ENCODE data around the gene C1orf105. TPM values are rescaled to one million over a fixed set of nuclear protein-coding genes. Genes with fewer than 3 reads are reported as not detected.

The C1orf105 gene
- total and polyA plus RNA-seq, 2 of the 8 experiments (the other 6 are each of a cell fraction or from before 2014, with no cell fraction given), result not detected

DNA sequence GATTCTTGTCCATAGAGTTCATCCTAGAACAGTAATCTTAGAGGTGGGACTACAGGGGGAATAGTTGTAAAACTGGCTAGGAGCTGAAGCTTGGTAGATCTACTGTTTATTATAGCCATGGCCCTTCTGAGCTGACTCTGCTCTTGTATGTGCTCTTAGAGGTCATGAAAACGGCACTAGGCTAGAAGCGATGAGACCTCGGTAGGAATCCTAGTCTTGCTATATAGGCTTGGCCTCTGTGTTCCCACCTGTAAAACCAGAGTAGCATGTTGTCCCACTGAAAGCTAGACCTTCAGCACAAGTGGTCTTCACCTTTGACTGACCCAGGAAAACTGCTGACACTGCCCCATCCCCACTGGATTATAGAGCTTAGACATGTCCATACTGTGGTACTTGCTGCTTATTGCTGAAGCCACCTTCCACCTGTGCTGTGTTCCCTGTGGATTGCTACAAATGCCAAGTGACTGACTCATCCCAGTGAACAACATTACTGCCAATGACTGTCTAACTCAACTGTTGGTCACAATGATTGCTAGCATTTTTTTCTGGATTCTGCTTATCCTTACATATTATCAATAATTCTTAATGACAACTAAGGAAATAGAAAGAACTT lies 46.4 kb downstream of the C1orf105 start:
- Histone ChIP-seq H3K4me1 (replicated peaks in 1 of 4; ENCODE audit: control insufficient read depth in 3 of 4, insufficient read depth in 4 of 4, low read length in 3 of 4) (no peaks in the 10 kb centered on the region), H2BK5ac (ENCODE audit: low read depth, low read length) (no peak overlapping the region), H3K4ac (replicated peaks; ENCODE audit: insufficient read length, low read depth, low read length) (no peak overlapping the region), H3K9ac (replicated peaks in 1 of 4; ENCODE audit: extremely low read depth in 1 of 4, low read depth in 3 of 4, low read length in 3 of 4) (no peak overlapping the region), H3K23ac (ENCODE audit: insufficient read length) (no peak overlapping the region), H3K4me3 (ENCODE audit: extremely low read depth in 1 of 4, insufficient read depth in 2 of 4, low read depth in 3 of 4, low read length in 4 of 4) (no peak overlapping the region), H3K79me2 (ENCODE audit: control insufficient read depth in 1 of 2, insufficient read depth in 2 of 2, low read length in 2 of 2) (no peaks in the 10 kb centered on the region), H3K4me2 (ENCODE audit: insufficient read depth in 1 of 2, low read depth in 2 of 2, low read length in 2 of 2) (no peak overlapping the region), H4K8ac (ENCODE audit: extremely low read depth, insufficient read depth, low read length) (no peak overlapping the region), H4K91ac (replicated peaks; ENCODE audit: insufficient read length, low read length) (no peak overlapping the region), H3K14ac (ENCODE audit: insufficient read length) (no peak overlapping the region), H3K27ac (ENCODE audit: low read depth, low read length) (no peak overlapping the region), H2BK15ac (ENCODE audit: low read length) (no peak overlapping the region), H2BK20ac (ENCODE audit: low read length) (no peak overlapping the region), H3K36me3 (ENCODE audit: control insufficient read depth in 2 of 4, insufficient read depth in 4 of 4, low read length in 3 of 4) (no peaks in the 10 kb centered on the region), H2BK12ac (ENCODE audit: low read depth, low read length) (no peak overlapping the region), H2AK5ac (ENCODE audit: low read depth, low read length) (no peak overlapping the region), H3K18ac (ENCODE audit: extremely low read depth, low read length) (no peak overlapping the region), H3K9me3 (ENCODE audit: insufficient read depth in 2 of 2, low read depth in 1 of 2, low read length in 1 of 2) (no peaks in the 10 kb centered on the region), H2BK120ac (replicated peaks; ENCODE audit: low read depth, low read length) (no peak overlapping the region), H3K56ac (replicated peaks; ENCODE audit: insufficient read length, low read depth, low read length) (no peak overlapping the region), H3K27me3 (replicated peaks in 1 of 4; ENCODE audit: control insufficient read depth in 3 of 4, extremely low read depth in 1 of 4, insufficient read depth in 3 of 4, low read length in 3 of 4) (no peaks in the 10 kb centered on the region), H4K20me1 (replicated peaks in 1 of 2; ENCODE audit: control insufficient read depth in 1 of 2, insufficient read depth in 2 of 2, low read length in 2 of 2) (no peaks in the 10 kb centered on the region), H3K23me2 (ENCODE audit: low read depth, low read length) (no peaks in the 10 kb centered on the region; the same call in 1 of the 2 replicates), H2AFZ (ENCODE audit: low read length) (no peak overlapping the region), H4K5ac (ENCODE audit: insufficient read length, low read depth, low read length) (no peak overlapping the region), H3K79me1 (ENCODE audit: low read depth, low read length) (no peaks in the 10 kb centered on the region)
- CTCF ChIA-PET (ENCODE audit: partially characterized antibody), result interaction anchor here (0.7 to 1.6 kb wide), 4 partner anchors 16 to 485 kb away, joined by 3 read pairs; no protein-coding TSS in a partner anchor
- no peak for FAIRE-seq
- DNase-seq (ENCODE audit: low read depth in 1 of 2, low spot score in 2 of 2), result no peak
- POLR2A ChIA-PET (ENCODE audit: partially characterized antibody), result no interaction called here
- 96% methylated on average over 3 of the region's 3 CpGs; no CpG with 5 or more reads in 1 of the 2 experiments for WGBS, 2 experiments (ENCODE audit: extremely low coverage in 1 of 2, insufficient coverage in 1 of 2, insufficient read length in 1 of 2, insufficient replicate concordance in 2 of 2, low coverage in 1 of 2, low lambda C conversion rate in 2 of 2, missing lambda C conversion rate in 1 of 2)
- no peak for TF ChIP-seq BACH1 (IDR thresholded peaks at IDR 0.05; ENCODE audit: low read length)
- TF ChIP-seq GTF2F1 (IDR thresholded peaks at IDR 0.05; ENCODE audit: borderline replicate concordance, low read depth, low read length), result no peak
- no peak for TF ChIP-seq TBP (IDR thresholded peaks at IDR 0.05; ENCODE audit: low read depth, low read length)
- TF ChIP-seq KDM4A (IDR thresholded peaks at IDR 0.05; ENCODE audit: low read depth, low read length, severe bottlenecking), result no peak
- TF ChIP-seq TAF1 (IDR thresholded peaks at IDR 0.05; ENCODE audit: low read depth, low read length), result no peak
- TF ChIP-seq POLR2A (IDR thresholded peaks at IDR 0.05; ENCODE audit: control extremely low read depth in 1 of 2, low read depth in 2 of 2, low read length in 2 of 2), result no peak
- TF ChIP-seq RBBP5 (IDR thresholded peaks at IDR 0.05; ENCODE audit: borderline replicate concordance, low read depth, low read length), result no peak
- TF ChIP-seq NRF1 (IDR thresholded peaks at IDR 0.05; ENCODE audit: low read depth, low read length), result no peak
- TF ChIP-seq POU5F1 (IDR thresholded peaks at IDR 0.05; ENCODE audit: low read depth, low read length), result no peak
